Measurements from ENCODE around the gene OR2D2. TPM values are rescaled to one million over a fixed set of nuclear protein-coding genes. Genes with fewer than 3 reads are reported as not detected.
"Not testable (repeated sequence)": the region's sequence is repeated elsewhere in the genome, so short reads cannot be mapped to it uniquely, and the experiment has no call there.

The OR2D2 gene
- total RNA-seq, 1 donor from 2014 or later: not detected

GRCh38 chr11:6920702-6921101 lies 28.4 kb upstream of the OR2D2 start, which contains the start of gene OR2D3:
OR2D3 (plus strand) TSS chr11:6921002; CDS start chr11:6921002, 0 bp downstream.
- POLR2A ChIA-PET: no interaction called here
- H3K4me3 Mint-ChIP-seq: no peak within 1 kb of the TSS
- H3K4me1 Mint-ChIP-seq: peaks cover 1% of the 10 kb centered on the region
- ATAC-seq (ENCODE audit: low read depth): no peak
- DNase-seq: no peak
- no peak within 1 kb of the TSS for H3K27ac Mint-ChIP-seq
- no peaks in the 10 kb centered on the region for H3K27me3 Mint-ChIP-seq
- TF ChIP-seq CTCF (IDR thresholded peaks at IDR 0.05): no peak
- intact Hi-C loops (cut with micrococcal nuclease): loop anchor here (10.0 kb wide), 2 partner anchors 176 to 594 kb away; partner anchors contain the start of gene PPFIBP2
- no peaks in the 10 kb centered on the region for H3K36me3 Mint-ChIP-seq (ENCODE audit: low read depth)
- CTCF ChIA-PET: no interaction called here
- peaks cover 3% of the 10 kb centered on the region for H3K9me3 Mint-ChIP-seq

- DNase-seq (no peak), ATAC-seq (ENCODE audit: low read depth) (no peak)
- ChIA-PET CTCF (no interaction called here), POLR2A (no interaction called here)
- Mint-ChIP-seq H3K36me3 (ENCODE audit: low read depth) (no peaks in the 10 kb centered on the region), H3K27me3 (no peaks in the 10 kb centered on the region), H3K27ac (no peak overlapping the region), H3K9me3 (peaks cover 3% of the 10 kb centered on the region), H3K4me1 (no peaks in the 10 kb centered on the region), H3K4me3 (no peak overlapping the region)
- no peak for TF ChIP-seq CTCF (IDR thresholded peaks at IDR 0.05)
- intact Hi-C loops (cut with micrococcal nuclease): loop anchor here (10.0 kb wide), 2 partner anchors 175 to 595 kb away; partner anchors contain the start of gene PPFIBP2
Observed at GRCh38 chr11:6919698-6920097, 27.4 kb upstream of the OR2D2 start.

- CTCF ChIA-PET: no interaction called here
- Mint-ChIP-seq H3K36me3 (ENCODE audit: low read depth) (no peaks in the 10 kb centered on the region), H3K4me3 (no peak overlapping the region), H3K4me1 (no peaks in the 10 kb centered on the region), H3K27me3 (no peaks in the 10 kb centered on the region), H3K27ac (no peak overlapping the region), H3K9me3 (no peaks in the 10 kb centered on the region)
- ATAC-seq (ENCODE audit: low read depth) (no peak), DNase-seq (no peak)
- intact Hi-C loops (cut with micrococcal nuclease): no loop called here
- no peak for TF ChIP-seq CTCF (IDR thresholded peaks at IDR 0.05)
- POLR2A ChIA-PET: no interaction called here
Observed at GRCh38 chr11:6911948-6912347, 19.6 kb upstream of the OR2D2 start.

- POLR2A ChIA-PET: no interaction called here
- ATAC-seq (ENCODE audit: low read depth) (no peak), DNase-seq (no peak)
- Mint-ChIP-seq H3K4me1 (no peaks in the 10 kb centered on the region), H3K4me3 (no peak overlapping the region), H3K27ac (no peak overlapping the region), H3K9me3 (no peaks in the 10 kb centered on the region), H3K36me3 (ENCODE audit: low read depth) (no peaks in the 10 kb centered on the region), H3K27me3 (no peaks in the 10 kb centered on the region)
- CTCF ChIA-PET: no interaction called here
- no peak for TF ChIP-seq CTCF (IDR thresholded peaks at IDR 0.05)
- intact Hi-C loops (cut with micrococcal nuclease): no loop called here
Observed at GRCh38 chr11:6911378-6911777, 19.1 kb upstream of the OR2D2 start.

GRCh38 chr11:6904804-6905203 lies 12.5 kb upstream of the OR2D2 start:
- H3K4me1 Mint-ChIP-seq; H3K27ac Mint-ChIP-seq; H3K36me3 Mint-ChIP-seq (ENCODE audit: low read depth); ATAC-seq (ENCODE audit: low read depth); DNase-seq; H3K27me3 Mint-ChIP-seq; POLR2A ChIA-PET; CTCF ChIA-PET; intact Hi-C loops (cut with micrococcal nuclease); H3K9me3 Mint-ChIP-seq; H3K4me3 Mint-ChIP-seq: not testable (repeated sequence)

- Mint-ChIP-seq H3K36me3 (ENCODE audit: low read depth) (no peaks in the 10 kb centered on the region), H3K9me3 (no peaks in the 10 kb centered on the region), H3K4me1 (no peaks in the 10 kb centered on the region), H3K27me3 (no peaks in the 10 kb centered on the region), H3K4me3 (no peak overlapping the region), H3K27ac (no peak overlapping the region)
- no peak for TF ChIP-seq CTCF (IDR thresholded peaks at IDR 0.05)
- no peak for DNase-seq
- ChIA-PET POLR2A (no interaction called here), CTCF (no interaction called here)
- no peak for ATAC-seq (ENCODE audit: low read depth)
- intact Hi-C loops (cut with micrococcal nuclease): no loop called here
Observed at GRCh38 chr11:6900327-6900999, 8.2 kb upstream of the OR2D2 start.
